ENCODE results near the gene MBTPS1. TPM values are rescaled to one million over a fixed set of nuclear protein-coding genes. Genes with fewer than 3 reads are reported as not detected.

MBTPS1 gene
- total and polyA plus RNA-seq, 9 of the 15 experiments (the other 6 are each of a cell fraction or from before 2014, with no cell fraction given): 2.8 to 57.6 (median 43.8) TPM

DNA sequence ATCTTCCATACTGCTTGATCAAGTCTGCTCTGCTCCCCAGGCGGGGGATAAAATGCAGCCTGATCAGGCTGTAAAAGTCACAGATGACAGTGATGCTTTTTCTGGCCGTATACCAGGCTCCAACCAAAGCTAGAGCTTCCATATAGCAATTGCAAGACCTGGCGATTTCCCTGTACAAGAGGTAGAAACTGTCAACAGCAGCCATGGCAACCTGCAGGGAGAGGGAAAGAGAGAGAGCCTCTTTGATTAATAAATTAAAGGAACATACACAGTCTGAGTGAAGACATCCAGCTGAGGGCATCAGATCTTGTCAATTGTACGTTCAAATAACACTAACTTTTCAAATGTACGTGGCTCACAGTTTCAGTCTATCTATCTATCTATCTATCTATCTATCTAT is 14.4 kb upstream of the MBTPS1 start:
- Histone ChIP-seq H3K4me2 (ENCODE audit: insufficient read depth, low read length) (no peak overlapping the region), H3K36me3 (ENCODE audit: control insufficient read depth, insufficient read depth, low read length) (peaks cover 38% of the 10 kb centered on the region; the same call in 1 of the 3 replicates), H3K9me1 (ENCODE audit: control insufficient read depth, insufficient read depth, low read length) (no peaks in the 10 kb centered on the region), H3K4me3 (no peak overlapping the region), H4K20me1 (replicated peaks; ENCODE audit: control insufficient read depth, insufficient read depth, low read length) (no peaks in the 10 kb centered on the region), H2AFZ (ENCODE audit: low read depth, low read length) (no peak overlapping the region), H3K9me3 (replicated peaks; ENCODE audit: control insufficient read depth, insufficient read depth, low read depth, low read length) (no peaks in the 10 kb centered on the region), H3K9ac (ENCODE audit: insufficient read depth in 1 of 2, low read depth in 2 of 2, low read length in 2 of 2) (no peak overlapping the region), H3K79me2 (ENCODE audit: control insufficient read depth, insufficient read depth, low read length) (peaks cover 11% of the 10 kb centered on the region), H3K4me1 (replicated peaks in 1 of 2; ENCODE audit: control insufficient read depth in 2 of 2, insufficient read depth in 2 of 2, low read length in 2 of 2) (peaks cover 5 to 11% of the 10 kb centered on the region in 2 experiments; a peak in 3 of 5 replicates), H3K27ac (ENCODE audit: extremely low read depth, low read depth, low read length) (no peak overlapping the region), H3K27me3 (ENCODE audit: control insufficient read depth in 2 of 2, insufficient read depth in 2 of 2, low read length in 2 of 2) (no peaks in the 10 kb centered on the region)
- intact Hi-C loops (cut with micrococcal nuclease) (no loop called here), in situ Hi-C loops (cut with MboI) (no loop called here)
- FAIRE-seq: no peak
- TF ChIP-seq PML (IDR thresholded peaks at IDR 0.05; ENCODE audit: low read length): no peak
- TF ChIP-seq POLR2G (IDR thresholded peaks at IDR 0.05; ENCODE audit: low read depth, low read length): no peak
- TF ChIP-seq ZNF384 (IDR thresholded peaks at IDR 0.05; ENCODE audit: low read depth, low read length): no peak
- TF ChIP-seq WHSC1 (IDR thresholded peaks at IDR 0.05; ENCODE audit: low read length): no peak
- TF ChIP-seq STAT6 (CRISPR knock-in tag; IDR thresholded peaks at IDR 0.05): no peak
- TF ChIP-seq FOXP1 (CRISPR knock-in tag; IDR thresholded peaks at IDR 0.05): no peak
- no peak for TF ChIP-seq EZH2 (IDR thresholded peaks at IDR 0.05; ENCODE audit: borderline replicate concordance, low read depth, low read length)
- TF ChIP-seq ZZZ3 (IDR thresholded peaks at IDR 0.05): no peak
- TF ChIP-seq STAG1 (CRISPR knock-in tag; IDR thresholded peaks at IDR 0.05; ENCODE audit: borderline replicate concordance): no peak
- no peak for TF ChIP-seq BRD9 (IDR thresholded peaks at IDR 0.05; ENCODE audit: low read depth, partially characterized antibody)
- TF ChIP-seq CHD4 (IDR thresholded peaks at IDR 0.05; ENCODE audit: insufficient read depth, insufficient replicate concordance, low read depth, low read length, poor library complexity, severe bottlenecking): no peak
- ATAC-seq: no peak
- no TSS peak for BruUV-seq (replicated peaks)
- DNase-seq (ENCODE audit: extremely low read depth in 1 of 4, low spot score in 3 of 4): no peak
- POLR2A ChIA-PET: interaction anchor here (1.0 to 9.6 kb wide), 2 partner anchors 11 to 12 kb away, joined by 3 to 145 read pairs; partner anchors contain the start of gene MBTPS1
- 77% methylated on average over 5 of the region's 5 CpGs for WGBS (ENCODE audit: insufficient coverage, low coverage, missing lambda C conversion rate)
- CTCF ChIA-PET (ENCODE audit: low intra/inter-chr PET ratio): no interaction called here
